Activated CD4-positive, alpha-beta memory T cell treated with anti-CD3 and anti-CD28 coated beads for 36 hours (primary cell): ENCODE data around the gene DGKG. TPM values are rescaled to one million over a fixed set of nuclear protein-coding genes. Genes with fewer than 3 reads are reported as not detected.

ENCODE experiments used
- CTCF ChIA-PET: fragments of 350-600 bp; sonication (Branson Sonifier 250); formaldehyde crosslinking; loops from one replicate; lab custom pipeline; 2021; ENCODE audit warnings: antibody characterized with exemption, inconsistent platforms; lab: Charles Lee
- POLR2A ChIA-PET: fragments of 350-600 bp; sonication (Branson Sonifier 250); formaldehyde crosslinking; loops from one replicate; lab custom pipeline; 2021; ENCODE audit warnings: antibody characterized with exemption; lab: Charles Lee
- DNase-seq: peaks from one replicate; pipeline ENCODE4 v3.0.0-alpha.2; 2020
- H3K27ac Mint-ChIP-seq: one replicate; pipeline ENCODE4 v1.8.0; 2021; ENCODE audit warnings: mixed read lengths
- H3K27me3 Mint-ChIP-seq: one replicate; pipeline ENCODE4 v1.8.0; 2021; ENCODE audit warnings: mixed read lengths
- H3K36me3 Mint-ChIP-seq: one replicate; pipeline ENCODE4 v1.8.0; 2021; ENCODE audit warnings: mixed read lengths
- H3K4me1 Mint-ChIP-seq: one replicate; pipeline ENCODE4 v1.8.0; 2021; ENCODE audit warnings: low read depth, mixed read lengths
- H3K4me3 Mint-ChIP-seq: one replicate; pipeline ENCODE4 v1.8.0; 2021; ENCODE audit warnings: mild to moderate bottlenecking, mixed read lengths
- H3K9me3 Mint-ChIP-seq: one replicate; pipeline ENCODE4 v1.8.0; 2021; ENCODE audit warnings: mixed read lengths
- intact Hi-C: fragments of 100-400 bp; cut with micrococcal nuclease; formaldehyde crosslinking; loops from one replicate; pipeline ENCODE4 v1.15.1; 2023
- total RNA-seq, 2 experiments: library from RNA; stranded (reverse); gene quantifications; one replicate each; pipeline ENCODE4 v1.2.3, GENCODE V29; 2021

Gene DGKG
- total RNA-seq, 2 experiments from 2014 or later = 0.12 to 0.39 TPM

- POLR2A ChIA-PET = no interaction called here
- H3K36me3 Mint-ChIP-seq = no peaks in the 10 kb centered on the region
- no peak overlapping the region for H3K4me3 Mint-ChIP-seq
- CTCF ChIA-PET = interaction anchor here (1.5 kb wide), 1 partner anchor 172 kb away, joined by 3 read pairs; no protein-coding TSS in a partner anchor
- H3K27ac Mint-ChIP-seq = no peak overlapping the region
- no peak for DNase-seq
- peaks cover 15% of the 10 kb centered on the region for H3K4me1 Mint-ChIP-seq
- intact Hi-C loops = no loop called here
- H3K27me3 Mint-ChIP-seq = peaks cover 86% of the 10 kb centered on the region
- no peaks in the 10 kb centered on the region for H3K9me3 Mint-ChIP-seq
These were observed 246.6 kb downstream of the DGKG start for GRCh38 chr3:186115239-186115996.

GRCh38 chr3:186110975-186111974 is 250.8 kb downstream of the DGKG start:
- peaks cover 41% of the 10 kb centered on the region for H3K4me1 Mint-ChIP-seq
- ChIA-PET CTCF (interaction anchor here (2.2 kb wide), 1 partner anchor 429 kb away, joined by 6 read pairs; no protein-coding TSS in a partner anchor), POLR2A (no interaction called here)
- H3K4me3 Mint-ChIP-seq = peak overlapping the region; percentile 38
- peaks cover 81% of the 10 kb centered on the region for H3K27me3 Mint-ChIP-seq
- DNase-seq = peak; percentile 40
- intact Hi-C loops = loop anchor here (1.0 to 2.0 kb wide), 3 partner anchors 86 to 506 kb away; no protein-coding TSS in a partner anchor
- H3K27ac Mint-ChIP-seq = no peak overlapping the region
- no peaks in the 10 kb centered on the region for H3K36me3 Mint-ChIP-seq
- no peaks in the 10 kb centered on the region for H3K9me3 Mint-ChIP-seq

- CTCF ChIA-PET = interaction anchor here (1.4 to 2.2 kb wide), 2 partner anchors 167 to 430 kb away, joined by 4 to 6 read pairs; no protein-coding TSS in a partner anchor
- Mint-ChIP-seq H3K27ac (no peak overlapping the region), H3K4me3 (peak overlapping the region; percentile 67), H3K9me3 (no peaks in the 10 kb centered on the region), H3K27me3 (peaks cover 81% of the 10 kb centered on the region), H3K36me3 (no peaks in the 10 kb centered on the region), H3K4me1 (peaks cover 41% of the 10 kb centered on the region)
- DNase-seq = peak; percentile 13
- POLR2A ChIA-PET = interaction anchor here (1.2 kb wide), 1 partner anchor 172 kb away, joined by 3 read pairs; the partner anchor contains the start of gene TRA2B
- intact Hi-C loops = loop anchor here (1.0 to 5.0 kb wide), 9 partner anchors 41 to 642 kb away; partner anchors contain the start of gene TRA2B
These were observed 251.9 kb downstream of the DGKG start for GRCh38 chr3:186109897-186110803.

GRCh38 chr3:186108941-186109865 is 252.8 kb downstream of the DGKG start, which contains the start of gene ETV5:
Gene ETV5 (minus strand): TSS chr3:186109089. CDS start chr3:186105868, 3,221 bp downstream.
- Mint-ChIP-seq H3K9me3 (no peaks in the 10 kb centered on the region), H3K27me3 (peaks cover 77% of the 10 kb centered on the region), H3K36me3 (no peaks in the 10 kb centered on the region), H3K27ac (no peak within 1 kb of the TSS), H3K4me3 (peak within 1 kb of the TSS; percentile 67), H3K4me1 (peaks cover 42% of the 10 kb centered on the region)
- intact Hi-C loops = loop anchor here (1.0 to 5.0 kb wide), 9 partner anchors 42 to 643 kb away; partner anchors contain the start of gene TRA2B
- CTCF ChIA-PET = interaction anchor here (1.4 to 2.2 kb wide), 2 partner anchors 166 to 431 kb away, joined by 4 to 6 read pairs; no protein-coding TSS in a partner anchor
- POLR2A ChIA-PET = interaction anchor here (1.2 to 1.4 kb wide), 2 partner anchors 171 to 461 kb away, joined by 3 to 8 read pairs; partner anchors contain the start of genes DNAJB11 and TRA2B
- peak; percentile 96 for DNase-seq

- POLR2A ChIA-PET = interaction anchor here (1.4 kb wide), 1 partner anchor 462 kb away, joined by 8 read pairs; the partner anchor contains the start of gene DNAJB11
- CTCF ChIA-PET = no interaction called here
- Mint-ChIP-seq H3K36me3 (no peaks in the 10 kb centered on the region), H3K4me1 (peaks cover 46% of the 10 kb centered on the region), H3K9me3 (no peaks in the 10 kb centered on the region), H3K27ac (no peak overlapping the region), H3K4me3 (peak overlapping the region; percentile 67), H3K27me3 (peaks cover 77% of the 10 kb centered on the region)
- intact Hi-C loops = loop anchor here (1.0 to 5.0 kb wide), 6 partner anchors 48 to 644 kb away; no protein-coding TSS in a partner anchor
- peak; percentile 40 for DNase-seq
These were observed 253.7 kb downstream of the DGKG start for GRCh38 chr3:186108106-186108940.

- peaks cover 46% of the 10 kb centered on the region for H3K4me1 Mint-ChIP-seq
- H3K36me3 Mint-ChIP-seq = no peaks in the 10 kb centered on the region
- CTCF ChIA-PET = interaction anchor here (0.8 kb wide), 1 partner anchor 164 kb away, joined by 3 read pairs; no protein-coding TSS in a partner anchor
These were observed 254.6 kb downstream of the DGKG start for GRCh38 chr3:186107215-186108105.

GRCh38 chr3:186105543-186105942 is 256.5 kb downstream of the DGKG start:
- no peak for DNase-seq
- Mint-ChIP-seq H3K4me1 (peaks cover 32% of the 10 kb centered on the region), H3K27me3 (peaks cover 66% of the 10 kb centered on the region), H3K36me3 (no peaks in the 10 kb centered on the region), H3K9me3 (no peaks in the 10 kb centered on the region), H3K4me3 (no peak overlapping the region), H3K27ac (no peak overlapping the region)
- ChIA-PET CTCF (interaction anchor here (1.4 kb wide), 1 partner anchor 162 kb away, joined by 6 read pairs; no protein-coding TSS in a partner anchor), POLR2A (no interaction called here)
- intact Hi-C loops = loop anchor here (5.0 kb wide), 3 partner anchors 152 to 647 kb away; no protein-coding TSS in a partner anchor

More at GRCh38 chr3:186107215-186108105, 254.6 kb downstream of the DGKG start:
- Mint-ChIP-seq H3K27me3 (peaks cover 78% of the 10 kb centered on the region), H3K27ac (no peak overlapping the region), H3K4me3 (peak overlapping the region; percentile 67), H3K9me3 (no peaks in the 10 kb centered on the region)
- POLR2A ChIA-PET = no interaction called here
- intact Hi-C loops = loop anchor here (1.0 to 5.0 kb wide), 6 partner anchors 47 to 645 kb away; no protein-coding TSS in a partner anchor
- peak; percentile 66 for DNase-seq

GRCh38 chr3:186102687-186103086 is 259.3 kb downstream of the DGKG start:
- DNase-seq = no peak
- peaks cover 11% of the 10 kb centered on the region for H3K4me1 Mint-ChIP-seq
- intact Hi-C loops = no loop called here
- ChIA-PET CTCF (interaction anchor here (0.6 to 1.3 kb wide), 3 partner anchors 121 to 438 kb away, joined by 3 to 4 read pairs (median 3); no protein-coding TSS in a partner anchor), POLR2A (no interaction called here)
- H3K36me3 Mint-ChIP-seq = no peaks in the 10 kb centered on the region
- no peaks in the 10 kb centered on the region for H3K9me3 Mint-ChIP-seq
- H3K27me3 Mint-ChIP-seq = peaks cover 73% of the 10 kb centered on the region
- no peak overlapping the region for H3K4me3 Mint-ChIP-seq
- H3K27ac Mint-ChIP-seq = no peak overlapping the region
